ENCODE measurements around the gene RNPC3. TPM values are rescaled to one million over a fixed set of nuclear protein-coding genes. Genes with fewer than 3 reads are reported as not detected.

RNPC3 gene
- total RNA-seq, 1 experiment from 2014 or later: 5.6 TPM

DNA sequence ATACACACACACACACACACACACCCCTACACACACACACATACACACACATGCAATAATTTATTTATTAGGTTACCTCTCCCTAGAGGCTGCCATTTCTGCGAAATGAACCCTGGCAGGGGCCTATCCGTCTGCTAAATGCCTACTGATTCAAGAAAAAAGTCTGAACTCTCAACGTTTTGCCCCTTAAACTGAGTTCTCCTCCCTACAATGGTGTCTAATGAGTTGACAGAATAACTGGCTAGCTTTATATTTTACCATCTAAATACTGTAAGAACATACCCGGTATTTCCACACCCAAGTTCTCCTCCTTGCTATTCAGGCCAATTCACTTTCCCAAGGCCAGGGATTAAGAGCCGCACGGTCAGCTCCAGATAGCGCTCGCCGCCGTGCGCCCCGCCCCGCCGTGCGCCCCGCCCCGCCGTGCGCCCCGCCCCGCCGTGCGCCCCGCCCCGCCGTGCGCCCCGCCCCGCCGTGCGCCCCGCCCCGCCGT lies 339 bp upstream of the RNPC3 start:
- POLR2A ChIA-PET (ENCODE audit: unreplicated experiment): no interaction called here
- no peak overlapping the region for H3K27ac ChIP-seq (ENCODE audit: low read length)

DNA sequence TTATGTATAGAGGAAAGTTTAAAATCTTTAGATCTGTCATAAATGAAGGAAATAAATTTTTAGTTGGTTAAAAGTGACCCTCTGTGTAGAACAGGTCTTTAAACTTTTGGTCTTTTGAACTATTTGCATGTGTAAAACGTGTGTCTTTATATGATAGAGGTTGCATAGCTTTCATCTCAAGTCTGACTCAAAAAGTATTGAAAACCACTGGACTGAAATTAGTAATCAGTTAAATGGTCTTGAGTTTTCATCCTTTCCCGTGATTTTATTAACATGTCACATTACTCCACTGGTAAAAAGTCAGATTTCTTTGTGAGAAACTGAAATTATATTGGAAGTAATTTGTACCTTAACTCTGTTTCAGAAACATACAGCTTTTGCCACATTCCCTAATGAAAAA lies 1.8 kb downstream of the RNPC3 start:
- Histone ChIP-seq H3F3A (ENCODE audit: low read length, unreplicated experiment) (no peaks in the 10 kb centered on the region), H3K4me3 (ENCODE audit: low read length) (peak overlapping the region; percentile 98), H3K9me3 (ENCODE audit: low read length) (no peaks in the 10 kb centered on the region), H3K79me2 (ENCODE audit: low read length) (peaks cover 53% of the 10 kb centered on the region), H3K9ac (ENCODE audit: low read length) (peak overlapping the region; percentile 96), H3K36me3 (ENCODE audit: low read depth, low read length) (no peaks in the 10 kb centered on the region), H3K4me2 (ENCODE audit: low read length) (peak overlapping the region; percentile 92), H3K4me1 (ENCODE audit: insufficient read depth, low read length) (peaks cover 27% of the 10 kb centered on the region), H3K27ac (ENCODE audit: low read length) (no peak overlapping the region), H4K20me1 (ENCODE audit: low read length) (no peaks in the 10 kb centered on the region), H3K27me3 (ENCODE audit: low read length) (no peaks in the 10 kb centered on the region), H3K9me2 (replicated peaks; ENCODE audit: low read length) (no peaks in the 10 kb centered on the region), H2AFZ (ENCODE audit: low read length) (no peak overlapping the region)
- POLR2A ChIA-PET (ENCODE audit: unreplicated experiment): no interaction called here
- no TSS peak for BruUV-seq (replicated peaks)
- intact Hi-C loops (cut with micrococcal nuclease): no loop called here
- no peak for DNase-seq
- TF ChIP-seq EZH2 (IDR thresholded peaks at IDR 0.05; ENCODE audit: low read length, unreplicated experiment) (no peak), EZH2phosphoT487 (IDR thresholded peaks at IDR 0.05; ENCODE audit: borderline replicate concordance, low read length) (no peak)
- TF ChIP-seq, protein P1, sequence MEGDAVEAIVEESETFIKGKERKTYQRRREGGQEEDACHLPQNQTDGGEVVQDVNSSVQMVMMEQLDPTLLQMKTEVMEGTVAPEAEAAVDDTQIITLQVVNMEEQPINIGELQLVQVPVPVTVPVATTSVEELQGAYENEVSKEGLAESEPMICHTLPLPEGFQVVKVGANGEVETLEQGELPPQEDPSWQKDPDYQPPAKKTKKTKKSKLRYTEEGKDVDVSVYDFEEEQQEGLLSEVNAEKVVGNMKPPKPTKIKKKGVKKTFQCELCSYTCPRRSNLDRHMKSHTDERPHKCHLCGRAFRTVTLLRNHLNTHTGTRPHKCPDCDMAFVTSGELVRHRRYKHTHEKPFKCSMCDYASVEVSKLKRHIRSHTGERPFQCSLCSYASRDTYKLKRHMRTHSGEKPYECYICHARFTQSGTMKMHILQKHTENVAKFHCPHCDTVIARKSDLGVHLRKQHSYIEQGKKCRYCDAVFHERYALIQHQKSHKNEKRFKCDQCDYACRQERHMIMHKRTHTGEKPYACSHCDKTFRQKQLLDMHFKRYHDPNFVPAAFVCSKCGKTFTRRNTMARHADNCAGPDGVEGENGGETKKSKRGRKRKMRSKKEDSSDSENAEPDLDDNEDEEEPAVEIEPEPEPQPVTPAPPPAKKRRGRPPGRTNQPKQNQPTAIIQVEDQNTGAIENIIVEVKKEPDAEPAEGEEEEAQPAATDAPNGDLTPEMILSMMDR (conservative IDR thresholded peaks at IDR 0.05; ENCODE audit: low read depth, low read length): no peak
- no peak for ATAC-seq
- CTCF ChIA-PET: no interaction called here

More for the DNA sequence above, 339 bp upstream of the RNPC3 start:
- peak; percentile 73 for ATAC-seq
- intact Hi-C loops (cut with micrococcal nuclease): no loop called here
- H3K79me2 ChIP-seq (ENCODE audit: low read length): peaks cover 41% of the 10 kb centered on the region
- H3K27me3 ChIP-seq (ENCODE audit: low read length): no peaks in the 10 kb centered on the region
- no peaks in the 10 kb centered on the region for H3K9me2 ChIP-seq (replicated peaks; ENCODE audit: low read length)
- H3K4me2 ChIP-seq (ENCODE audit: low read length): peak overlapping the region; percentile 87
- H3F3A ChIP-seq (ENCODE audit: low read length, unreplicated experiment): no peaks in the 10 kb centered on the region
- no peaks in the 10 kb centered on the region for H3K36me3 ChIP-seq (ENCODE audit: low read depth, low read length)
- peak overlapping the region; percentile 96; the same call in 1 of the 2 replicates for H3K9ac ChIP-seq (ENCODE audit: low read length)
- no peaks in the 10 kb centered on the region for H4K20me1 ChIP-seq (ENCODE audit: low read length)
- CTCF ChIA-PET: no interaction called here
- DNase-seq: peak; percentile 35
- no TSS peak for BruUV-seq (replicated peaks)
- H3K4me1 ChIP-seq (ENCODE audit: insufficient read depth, low read length): peaks cover 27% of the 10 kb centered on the region
- peak overlapping the region; percentile 64 for H3K4me3 ChIP-seq (ENCODE audit: low read length)
- H3K9me3 ChIP-seq (ENCODE audit: low read length): no peaks in the 10 kb centered on the region
- TF ChIP-seq EZH2phosphoT487 (IDR thresholded peaks at IDR 0.05; ENCODE audit: borderline replicate concordance, low read length): no peak
- TF ChIP-seq EZH2 (IDR thresholded peaks at IDR 0.05; ENCODE audit: low read length, unreplicated experiment): no peak
- TF ChIP-seq, protein P1 (conservative IDR thresholded peaks at IDR 0.05; ENCODE audit: low read depth, low read length): no peak
- H2AFZ ChIP-seq (ENCODE audit: low read length): peak overlapping the region; percentile 82

GRCh38 chr1:103529746-103530145 lies 4.2 kb downstream of the RNPC3 start:
- TF ChIP-seq EZH2phosphoT487 (IDR thresholded peaks at IDR 0.05; ENCODE audit: borderline replicate concordance, low read length) (no peak), EZH2 (IDR thresholded peaks at IDR 0.05; ENCODE audit: low read length, unreplicated experiment) (no peak)
- TF ChIP-seq, protein P1 (conservative IDR thresholded peaks at IDR 0.05; ENCODE audit: low read depth, low read length): no peak
- Histone ChIP-seq H3K4me1 (ENCODE audit: insufficient read depth, low read length) (peaks cover 21% of the 10 kb centered on the region), H3K27me3 (ENCODE audit: low read length) (no peaks in the 10 kb centered on the region), H3K36me3 (ENCODE audit: low read depth, low read length) (peaks cover 6% of the 10 kb centered on the region; the same call in 1 of the 2 replicates), H3K4me3 (ENCODE audit: low read length) (no peak overlapping the region), H3K79me2 (ENCODE audit: low read length) (peaks cover 61% of the 10 kb centered on the region), H2AFZ (ENCODE audit: low read length) (no peak overlapping the region), H3K9ac (ENCODE audit: low read length) (no peak overlapping the region), H3K27ac (ENCODE audit: low read length) (no peak overlapping the region), H3K9me3 (ENCODE audit: low read length) (no peaks in the 10 kb centered on the region), H4K20me1 (ENCODE audit: low read length) (no peaks in the 10 kb centered on the region), H3K9me2 (replicated peaks; ENCODE audit: low read length) (no peaks in the 10 kb centered on the region), H3F3A (ENCODE audit: low read length, unreplicated experiment) (no peaks in the 10 kb centered on the region), H3K4me2 (ENCODE audit: low read length) (no peak overlapping the region)
- POLR2A ChIA-PET (ENCODE audit: unreplicated experiment): no interaction called here
- DNase-seq (peak; percentile 39), ATAC-seq (no peak)
- intact Hi-C loops (cut with micrococcal nuclease): no loop called here
- CTCF ChIA-PET: no interaction called here
- BruUV-seq (replicated peaks): no TSS peak

All from PC-3 (cell line).